Fibroblast of skin of left biceps (primary cell): ENCODE data around the gene MPPE1.
"Not testable (repeated sequence)": the region's sequence is repeated elsewhere in the genome, so short reads cannot be mapped to it uniquely, and the experiment has no call there.

Experiments used
- DNase-seq, 2 experiments: peaks; one replicate each; pipeline ENCODE4 v3.0.0-alpha.2; 2013; ENCODE audit warnings: low read depth in 2 of 2

The MPPE1 gene

GRCh38 chr18:11857177-11857887, 50.8 kb downstream of the MPPE1 start:
- DNase-seq = peak; percentile 80 to 84

GRCh38 chr18:11854554-11854953, 53.6 kb downstream of the MPPE1 start:
- DNase-seq = not testable (repeated sequence)

DNA sequence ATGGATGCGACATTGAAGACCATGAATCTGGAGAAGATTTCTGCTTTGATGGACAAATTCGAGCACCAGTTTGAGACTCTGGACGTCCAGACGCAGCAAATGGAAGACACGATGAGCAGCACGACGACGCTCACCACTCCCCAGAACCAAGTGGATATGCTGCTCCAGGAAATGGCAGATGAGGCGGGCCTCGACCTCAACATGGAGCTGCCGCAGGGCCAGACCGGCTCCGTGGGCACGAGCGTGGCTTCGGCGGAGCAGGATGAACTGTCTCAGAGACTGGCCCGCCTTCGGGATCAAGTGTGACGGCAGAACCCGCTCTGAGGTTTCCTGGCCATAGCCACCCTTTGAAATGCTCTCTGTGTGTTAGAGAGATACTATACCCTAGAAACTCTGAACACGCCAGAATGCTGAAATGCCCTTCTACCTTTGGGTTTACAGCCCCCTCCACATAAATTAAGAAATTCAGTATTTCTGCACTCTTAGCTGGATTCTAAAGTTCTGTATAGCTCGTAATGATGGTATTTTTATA, 56.2 kb downstream of the MPPE1 start:
- DNase-seq = no peak

DNA sequence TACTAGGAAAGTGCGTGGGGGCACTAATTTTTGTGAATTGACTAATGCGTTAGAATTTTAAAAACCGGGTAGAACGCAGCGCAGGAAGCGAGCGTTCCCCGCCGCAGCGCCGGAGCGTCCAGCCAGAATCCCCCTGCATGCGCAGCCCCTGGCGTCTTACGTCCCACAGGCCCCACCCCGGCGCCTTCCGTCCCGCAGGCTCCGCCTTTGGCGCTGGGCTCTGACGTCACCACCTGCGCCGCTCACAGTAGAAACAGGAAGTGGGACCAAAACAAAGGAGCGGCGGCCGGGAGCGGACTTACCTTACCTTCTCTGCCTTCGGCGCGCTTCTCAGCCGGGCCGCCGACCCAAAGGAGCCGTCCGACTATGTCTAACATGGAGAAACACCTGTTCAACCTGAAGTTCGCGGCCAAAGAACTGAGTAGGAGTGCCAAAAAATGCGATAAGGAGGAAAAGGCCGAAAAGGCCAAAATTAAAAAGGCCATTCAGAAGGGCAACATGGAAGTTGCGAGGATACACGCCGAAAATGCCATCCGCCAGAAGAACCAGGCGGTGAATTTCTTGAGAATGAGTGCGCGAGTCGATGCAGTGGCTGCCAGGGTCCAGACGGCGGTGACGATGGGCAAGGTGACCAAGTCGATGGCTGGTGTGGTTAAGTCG, 56.8 kb downstream of the MPPE1 start, which contains the start of gene CHMP1B:
TSS of gene CHMP1B (plus strand) at position 268 of the 660 bp plus-strand sequence. CDS start at position 367, 99 bp downstream.
- peak; percentile 86 to 89 for DNase-seq

DNA sequence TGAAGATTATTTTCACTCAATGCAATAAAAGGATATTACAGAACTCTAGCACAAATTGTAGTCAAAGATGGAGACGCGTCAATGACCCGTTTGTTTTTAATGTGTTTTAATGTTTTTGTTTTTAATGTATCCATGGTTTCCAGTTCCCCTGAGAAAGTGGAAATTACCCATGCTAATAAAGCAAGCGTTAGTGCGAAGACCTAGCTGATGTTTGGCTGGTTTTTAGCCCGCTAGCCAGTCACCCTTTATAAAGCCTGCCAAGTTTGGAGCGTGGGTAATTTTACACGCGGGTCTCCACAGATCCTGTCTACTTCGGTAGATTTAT, 57.3 kb downstream of the MPPE1 start:
- no peak for DNase-seq

GRCh38 chr18:11849841-11850634, 58.1 kb downstream of the MPPE1 start:
- peak; percentile 64 to 71 for DNase-seq

- no peak for DNase-seq
Observed at GRCh38 chr18:11849279-11849678, 58.8 kb downstream of the MPPE1 start.

- no peak for DNase-seq
Observed at GRCh38 chr18:11847811-11848210, 60.3 kb downstream of the MPPE1 start.

- DNase-seq = no peak
Observed at GRCh38 chr18:11845654-11846053, 62.5 kb downstream of the MPPE1 start.

DNA sequence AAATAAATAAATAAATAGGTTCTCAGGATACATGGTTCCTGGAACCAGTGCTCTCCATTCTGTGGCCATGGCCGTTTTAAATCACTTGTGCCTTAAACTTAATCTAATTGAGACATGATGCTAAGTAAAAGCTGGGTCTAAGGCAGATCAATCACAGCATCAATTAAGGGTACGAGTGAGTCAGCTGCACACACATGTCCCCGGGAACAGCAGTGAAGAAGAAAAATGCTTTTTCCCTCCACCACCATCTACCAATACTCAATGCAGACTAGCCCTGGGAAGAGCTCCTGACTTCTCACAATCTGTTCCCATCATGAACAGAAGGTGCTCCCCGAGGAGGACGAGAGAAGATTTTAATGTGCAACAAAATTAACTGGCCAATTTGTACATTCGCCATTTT, 63.7 kb downstream of the MPPE1 start:
- no peak for DNase-seq

GRCh38 chr18:11842562-11842961, 65.6 kb downstream of the MPPE1 start:
- DNase-seq = no peak

DNA sequence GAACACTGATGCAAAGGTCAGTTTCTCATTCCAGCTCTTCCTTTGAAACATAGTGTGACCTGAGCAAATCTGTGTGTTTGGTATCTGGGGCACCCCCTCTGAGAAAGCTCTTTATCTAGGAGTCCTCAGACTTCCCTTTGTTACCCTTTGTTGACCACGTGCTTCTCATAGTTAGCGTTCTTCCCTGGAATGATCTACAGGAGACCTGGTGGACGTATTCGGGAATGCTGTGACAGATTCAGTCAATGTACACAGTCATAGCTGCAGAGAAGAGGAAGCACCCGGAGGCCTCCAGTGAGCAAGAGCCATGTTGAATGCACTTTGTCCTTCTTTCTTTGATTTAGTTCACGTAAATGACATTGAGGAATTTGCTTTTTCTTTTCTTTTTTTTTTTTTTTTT, 67.6 kb downstream of the MPPE1 start:
- no peak for DNase-seq

DNA sequence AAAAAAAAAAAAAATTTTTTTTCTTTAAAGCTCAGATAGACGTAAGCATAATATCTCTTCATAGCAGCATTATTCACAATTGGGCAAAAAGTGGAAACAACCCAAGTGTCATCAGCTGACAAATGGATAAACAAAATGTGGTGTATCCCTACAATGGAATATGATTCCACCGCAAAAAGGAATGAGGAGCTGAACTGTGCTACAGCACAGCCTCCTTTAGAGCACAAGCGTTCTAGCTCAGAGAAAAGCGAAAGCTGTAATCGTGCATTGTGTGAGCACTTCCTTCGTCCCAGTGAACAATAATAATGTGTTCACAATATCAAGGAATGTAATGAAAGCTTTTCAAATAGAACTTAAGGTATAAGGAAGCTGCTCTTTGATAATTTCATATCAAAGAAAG, 68.6 kb downstream of the MPPE1 start:
- DNase-seq = no peak

- no peak for DNase-seq
Observed at GRCh38 chr18:11834772-11835171, 73.3 kb downstream of the MPPE1 start.
